ENCODE measurements around the gene GDF2.

GDF2 gene

DNA sequence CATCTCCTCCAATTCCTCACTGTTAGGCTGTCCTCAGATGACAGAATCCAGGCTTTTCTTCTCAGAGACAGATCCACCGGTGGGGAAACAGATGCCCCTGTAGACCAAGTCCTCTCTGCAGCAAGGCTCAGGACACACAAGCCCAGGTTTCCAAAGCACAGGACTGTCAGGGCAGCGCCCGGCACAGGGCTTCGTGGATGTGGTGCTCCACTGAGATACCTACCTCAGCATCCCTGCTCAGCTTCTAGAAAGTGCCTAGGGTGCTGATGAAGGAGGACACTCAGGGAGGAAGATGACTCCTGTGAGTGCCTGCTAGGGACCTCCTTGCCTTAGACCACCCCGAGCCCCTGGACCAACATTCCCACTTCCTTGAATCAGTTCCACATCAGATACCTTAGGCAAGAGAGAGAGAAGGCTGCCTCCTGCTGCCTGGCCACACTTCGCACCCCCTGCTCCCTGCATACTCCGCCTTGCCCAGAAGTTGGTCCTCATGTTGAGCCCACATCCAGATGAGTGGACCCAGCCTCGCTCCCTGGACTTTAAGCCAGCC, 17.0 kb downstream of the GDF2 start:
- DNase-seq (ENCODE audit: low spot score): no peak
- in situ Hi-C loops (cut with MboI; ENCODE audit: low pct_unique_long_range_greater_than_20kb, low sequenced_read_pairs, unreplicated experiment): no loop called here
- TF ChIP-seq, protein P1, sequence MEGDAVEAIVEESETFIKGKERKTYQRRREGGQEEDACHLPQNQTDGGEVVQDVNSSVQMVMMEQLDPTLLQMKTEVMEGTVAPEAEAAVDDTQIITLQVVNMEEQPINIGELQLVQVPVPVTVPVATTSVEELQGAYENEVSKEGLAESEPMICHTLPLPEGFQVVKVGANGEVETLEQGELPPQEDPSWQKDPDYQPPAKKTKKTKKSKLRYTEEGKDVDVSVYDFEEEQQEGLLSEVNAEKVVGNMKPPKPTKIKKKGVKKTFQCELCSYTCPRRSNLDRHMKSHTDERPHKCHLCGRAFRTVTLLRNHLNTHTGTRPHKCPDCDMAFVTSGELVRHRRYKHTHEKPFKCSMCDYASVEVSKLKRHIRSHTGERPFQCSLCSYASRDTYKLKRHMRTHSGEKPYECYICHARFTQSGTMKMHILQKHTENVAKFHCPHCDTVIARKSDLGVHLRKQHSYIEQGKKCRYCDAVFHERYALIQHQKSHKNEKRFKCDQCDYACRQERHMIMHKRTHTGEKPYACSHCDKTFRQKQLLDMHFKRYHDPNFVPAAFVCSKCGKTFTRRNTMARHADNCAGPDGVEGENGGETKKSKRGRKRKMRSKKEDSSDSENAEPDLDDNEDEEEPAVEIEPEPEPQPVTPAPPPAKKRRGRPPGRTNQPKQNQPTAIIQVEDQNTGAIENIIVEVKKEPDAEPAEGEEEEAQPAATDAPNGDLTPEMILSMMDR (IDR thresholded peaks at IDR 0.05; ENCODE audit: extremely low read depth, insufficient read depth, missing control alignments): no peak

DNA sequence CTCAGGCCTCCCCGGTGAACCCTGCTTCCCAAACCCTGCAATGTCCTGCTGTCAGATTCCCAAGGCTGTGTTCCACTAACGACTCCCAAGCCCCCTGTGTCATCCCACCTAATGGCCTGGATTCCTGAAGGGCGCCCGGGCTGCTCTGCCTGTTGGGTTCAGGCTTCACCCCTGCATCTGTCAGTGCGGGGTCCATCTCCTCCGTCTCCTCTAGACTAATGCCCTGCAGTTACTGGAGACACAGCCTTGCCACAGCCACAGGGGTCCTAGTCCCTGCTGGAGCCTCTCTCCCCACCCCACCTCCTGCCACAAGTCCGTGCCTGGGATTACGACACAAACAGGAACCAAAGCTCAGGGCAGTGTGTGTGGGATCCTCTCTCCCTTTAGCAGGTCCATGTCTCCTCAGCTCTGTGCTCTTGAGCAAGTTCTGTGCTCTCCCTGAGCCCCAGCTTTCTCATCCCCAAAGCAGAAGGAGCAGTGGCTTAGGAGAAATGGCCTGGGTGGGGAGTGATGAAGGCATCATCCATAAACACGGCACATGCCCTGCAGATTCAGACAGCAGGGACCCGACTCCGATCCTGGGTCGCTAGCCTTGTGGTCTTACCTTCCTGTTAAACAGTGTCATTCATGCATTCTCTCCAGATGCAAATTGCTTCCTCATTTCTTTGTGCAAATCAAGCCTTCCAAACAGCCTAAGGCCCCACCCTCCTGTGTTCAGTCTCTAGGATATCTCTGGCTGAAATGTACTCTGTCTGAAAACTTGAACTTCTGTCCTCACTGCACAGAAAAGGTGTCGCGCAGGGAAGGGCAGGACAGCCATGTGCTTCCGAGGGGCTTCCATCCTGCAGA, 17.7 kb downstream of the GDF2 start:
- TF ChIP-seq, protein P1 (IDR thresholded peaks at IDR 0.05; ENCODE audit: extremely low read depth, insufficient read depth, missing control alignments): no peak
- DNase-seq (ENCODE audit: low spot score): no peak
- in situ Hi-C loops (cut with MboI; ENCODE audit: low pct_unique_long_range_greater_than_20kb, low sequenced_read_pairs, unreplicated experiment): no loop called here

DNA sequence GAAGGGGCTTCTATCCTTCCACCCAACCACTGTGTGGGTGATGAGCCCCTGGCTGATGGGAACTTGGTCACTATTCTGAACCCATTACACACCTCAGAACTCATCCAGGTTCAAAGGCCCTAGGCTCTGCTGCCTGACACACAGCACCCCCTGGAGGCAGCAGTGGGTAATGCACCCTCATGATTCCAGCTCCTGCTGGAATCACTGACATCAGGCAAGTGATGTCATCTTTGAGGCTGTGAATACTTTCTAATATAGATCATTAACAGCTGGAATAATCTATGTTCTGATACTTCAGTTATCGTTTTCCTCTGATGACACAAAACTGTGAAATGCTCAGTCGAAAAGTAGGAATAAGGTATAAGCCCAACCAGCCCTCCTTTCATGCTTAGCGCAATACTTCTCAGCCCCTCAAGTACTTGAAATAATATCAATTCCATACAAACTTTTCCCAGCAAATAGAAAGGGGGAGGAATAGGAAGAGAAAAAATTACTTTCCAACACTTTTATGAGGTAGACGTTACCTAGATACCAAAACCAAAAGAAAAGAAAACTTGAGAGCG, 18.4 kb downstream of the GDF2 start:
- TF ChIP-seq, protein P1 (IDR thresholded peaks at IDR 0.05; ENCODE audit: extremely low read depth, insufficient read depth, missing control alignments): peak; percentile 92
- in situ Hi-C loops (cut with MboI; ENCODE audit: low pct_unique_long_range_greater_than_20kb, low sequenced_read_pairs, unreplicated experiment): no loop called here
- DNase-seq (ENCODE audit: low spot score): peak; percentile 83

DNA sequence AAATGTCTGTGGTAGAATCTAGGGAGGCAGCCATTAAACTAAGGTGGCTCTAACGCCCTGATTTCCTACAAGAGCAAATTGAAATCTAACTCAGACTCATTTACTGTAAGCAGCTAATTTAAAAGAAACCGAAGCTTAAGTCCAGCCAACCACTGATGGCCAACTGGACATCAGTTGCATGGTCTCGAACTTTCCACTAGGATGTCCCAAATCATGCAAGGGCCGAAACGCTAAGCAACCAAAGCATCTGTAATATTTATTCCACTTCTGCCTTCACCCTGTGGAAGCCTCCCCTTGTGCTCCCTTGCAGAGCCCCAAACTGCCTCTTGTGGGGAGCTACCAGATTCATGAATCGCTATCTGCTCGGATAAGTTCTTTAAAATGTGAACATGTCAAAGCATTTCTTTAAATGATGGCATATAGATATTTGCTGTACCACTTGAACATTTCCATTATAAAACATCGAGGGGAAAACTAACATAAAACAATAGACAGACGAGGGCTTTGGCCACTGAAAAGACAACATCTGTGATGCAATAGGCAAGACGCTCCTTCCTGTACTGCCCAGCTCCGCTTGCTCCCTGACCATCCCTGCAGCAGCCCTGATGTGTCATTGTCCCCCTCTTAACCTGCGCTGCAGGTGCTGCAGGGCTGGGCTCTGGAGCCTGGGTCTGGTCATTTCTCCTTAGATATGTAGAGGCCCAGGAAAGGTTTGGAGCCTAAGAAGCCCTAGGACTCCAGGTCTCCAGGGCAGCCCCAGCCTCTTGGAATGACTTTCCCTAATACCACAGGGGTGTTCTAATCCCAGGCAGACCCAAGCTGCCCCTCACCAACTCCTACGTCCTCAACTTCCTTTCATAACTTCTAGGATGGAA, 23.0 kb downstream of the GDF2 start:
- TF ChIP-seq, protein P1 (IDR thresholded peaks at IDR 0.05; ENCODE audit: extremely low read depth, insufficient read depth, missing control alignments): no peak
- in situ Hi-C loops (cut with MboI; ENCODE audit: low pct_unique_long_range_greater_than_20kb, low sequenced_read_pairs, unreplicated experiment): no loop called here
- no peak for DNase-seq (ENCODE audit: low spot score)

DNA sequence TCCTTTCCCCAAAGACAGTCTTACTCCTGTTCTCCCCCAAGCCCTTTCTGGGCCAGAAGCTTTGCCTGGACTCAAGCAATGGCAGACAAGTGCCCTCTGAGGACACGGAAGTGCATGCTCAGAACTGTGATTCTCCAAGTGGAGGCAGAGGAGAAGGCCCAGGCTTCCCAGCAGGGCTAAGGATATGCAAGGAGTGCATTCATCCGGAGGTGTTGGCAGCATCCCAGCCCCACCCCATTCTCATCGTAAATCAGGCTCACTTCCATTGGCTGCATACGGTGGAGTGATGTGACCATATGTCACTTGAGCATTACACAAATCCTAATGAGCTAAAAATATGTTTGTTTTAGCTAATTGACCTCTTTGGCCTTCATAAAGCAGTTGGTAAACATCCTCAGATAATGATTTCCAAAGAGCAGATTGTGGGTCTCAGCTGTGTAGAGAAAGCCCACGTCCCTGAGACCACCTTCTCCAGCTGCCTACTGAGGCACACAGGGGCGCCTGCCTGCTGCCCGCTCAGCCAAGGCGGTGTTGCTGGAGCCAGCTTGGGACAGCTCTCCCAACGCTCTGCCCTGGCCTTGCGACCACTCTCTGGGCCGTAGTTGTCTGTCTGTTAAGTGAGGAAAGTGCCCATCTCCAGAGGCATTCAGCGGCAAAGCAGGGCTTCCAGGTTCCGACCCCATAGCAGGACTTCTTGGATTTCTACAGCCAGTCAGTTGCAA, 24.5 kb downstream of the GDF2 start:
- TF ChIP-seq, protein P1 (IDR thresholded peaks at IDR 0.05; ENCODE audit: extremely low read depth, insufficient read depth, missing control alignments): no peak
- no peak for DNase-seq (ENCODE audit: low spot score)
- in situ Hi-C loops (cut with MboI; ENCODE audit: low pct_unique_long_range_greater_than_20kb, low sequenced_read_pairs, unreplicated experiment): no loop called here

DNA sequence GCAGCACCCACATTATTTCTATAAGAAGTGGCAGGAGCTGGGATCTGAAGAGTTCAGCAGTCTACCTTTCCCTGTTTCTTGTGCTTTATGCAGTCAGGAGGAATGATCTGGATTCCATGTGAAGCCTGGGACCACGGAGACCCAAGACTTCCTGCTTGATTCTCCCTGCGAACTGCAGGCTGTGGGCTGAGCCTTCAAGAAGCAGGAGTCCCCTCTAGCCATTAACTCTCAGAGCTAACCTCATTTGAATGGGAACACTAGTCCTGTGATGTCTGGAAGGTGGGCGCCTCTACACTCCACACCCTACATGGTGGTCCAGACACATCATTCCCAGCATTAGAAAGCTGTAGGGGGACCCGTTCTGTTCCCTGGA, 25.0 kb downstream of the GDF2 start:
- in situ Hi-C loops (cut with MboI; ENCODE audit: low pct_unique_long_range_greater_than_20kb, low sequenced_read_pairs, unreplicated experiment): no loop called here
- DNase-seq (ENCODE audit: low spot score): no peak
- TF ChIP-seq, protein P1 (IDR thresholded peaks at IDR 0.05; ENCODE audit: extremely low read depth, insufficient read depth, missing control alignments): no peak
